Measurements from ENCODE around the gene RAD9A. TPM values are rescaled to one million over a fixed set of nuclear protein-coding genes. Genes with fewer than 3 reads are reported as not detected.
A peak's percentile ranks its signal among the peaks of the same experiment; 100 is the strongest.

Gene RAD9A
- total and polyA plus RNA-seq, 9 of the 15 experiments (the other 6 are each of a cell fraction or from before 2014, with no cell fraction given) = 1.4 to 41.2 (median 16.1) TPM

DNA sequence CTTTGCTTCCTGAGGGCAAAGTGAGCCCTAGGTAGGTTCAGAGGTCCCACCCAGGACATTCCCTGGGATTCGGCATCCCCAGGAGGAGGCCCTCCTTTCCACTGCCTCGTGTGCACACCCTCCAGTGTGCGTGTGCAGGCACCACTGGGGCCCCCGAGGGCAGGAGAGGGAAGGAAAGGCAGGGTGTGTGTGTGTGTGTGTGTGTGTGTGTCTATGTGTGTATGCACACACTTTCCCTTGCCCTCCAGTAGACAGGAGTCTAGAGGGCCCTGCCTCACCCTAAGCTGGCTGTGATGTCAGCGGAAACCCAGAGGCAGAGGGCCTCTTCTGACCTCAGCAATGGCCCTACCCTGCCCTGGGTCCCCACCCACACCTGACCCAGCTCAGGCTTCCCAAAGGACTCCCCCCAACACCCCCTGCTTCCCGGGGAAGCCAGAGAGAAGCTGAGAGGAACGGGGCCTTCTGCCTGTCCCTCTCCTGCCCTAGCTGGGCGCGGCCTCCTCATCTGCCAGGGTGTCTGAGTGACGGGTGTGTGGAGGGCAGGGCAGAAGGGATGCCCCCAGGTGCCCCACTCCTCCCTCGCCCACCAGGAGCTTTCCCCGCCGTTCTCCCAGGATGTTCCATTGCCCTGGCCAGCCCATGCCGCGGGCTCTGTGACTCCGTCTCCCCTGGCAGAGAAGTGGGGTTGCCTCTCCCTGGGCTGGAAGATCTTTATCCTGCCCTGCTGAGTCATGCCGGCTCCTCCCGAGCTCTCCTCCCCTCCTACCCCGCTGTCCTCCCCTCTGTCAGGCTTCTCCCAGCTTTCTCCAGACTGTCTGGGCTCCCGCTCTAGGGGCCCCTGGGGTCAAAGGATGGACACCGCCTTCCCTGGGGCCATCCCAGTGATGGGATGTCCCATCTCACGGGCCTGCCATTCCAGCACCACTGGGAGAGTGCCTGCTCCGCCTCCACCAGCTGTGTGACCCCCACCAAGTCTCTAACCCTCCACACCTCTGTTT is 12.4 kb upstream of the RAD9A start (continued):
- TF ChIP-seq MEF2D (tag; conservative IDR thresholded peaks at IDR 0.05; ENCODE audit: low read depth) (peak; percentile 63; the same call in 1 of the 2 replicates), ZNF316 (IDR thresholded peaks at IDR 0.05) (peak; percentile 87), MED1 (CRISPR knock-in tag; IDR thresholded peaks at IDR 0.05; ENCODE audit: borderline replicate concordance) (no peak), ZNF609 (CRISPR knock-in tag; IDR thresholded peaks at IDR 0.05; ENCODE audit: borderline replicate concordance) (no peak), ZFP1 (CRISPR knock-in tag; IDR thresholded peaks at IDR 0.05) (0 out of 2 replicates have a peak, but pooled peaks have one; percentile 26), BRD9 (IDR thresholded peaks at IDR 0.05; ENCODE audit: low read depth, partially characterized antibody) (no peak)
- TF ChIP-seq, protein P1, sequence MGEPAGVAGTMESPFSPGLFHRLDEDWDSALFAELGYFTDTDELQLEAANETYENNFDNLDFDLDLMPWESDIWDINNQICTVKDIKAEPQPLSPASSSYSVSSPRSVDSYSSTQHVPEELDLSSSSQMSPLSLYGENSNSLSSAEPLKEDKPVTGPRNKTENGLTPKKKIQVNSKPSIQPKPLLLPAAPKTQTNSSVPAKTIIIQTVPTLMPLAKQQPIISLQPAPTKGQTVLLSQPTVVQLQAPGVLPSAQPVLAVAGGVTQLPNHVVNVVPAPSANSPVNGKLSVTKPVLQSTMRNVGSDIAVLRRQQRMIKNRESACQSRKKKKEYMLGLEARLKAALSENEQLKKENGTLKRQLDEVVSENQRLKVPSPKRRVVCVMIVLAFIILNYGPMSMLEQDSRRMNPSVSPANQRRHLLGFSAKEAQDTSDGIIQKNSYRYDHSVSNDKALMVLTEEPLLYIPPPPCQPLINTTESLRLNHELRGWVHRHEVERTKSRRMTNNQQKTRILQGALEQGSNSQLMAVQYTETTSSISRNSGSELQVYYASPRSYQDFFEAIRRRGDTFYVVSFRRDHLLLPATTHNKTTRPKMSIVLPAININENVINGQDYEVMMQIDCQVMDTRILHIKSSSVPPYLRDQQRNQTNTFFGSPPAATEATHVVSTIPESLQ (CRISPR knock-in tag; IDR thresholded peaks at IDR 0.05) = no peak
